GM12892 (cell line): ENCODE results near the gene RICTOR.

Experiments
- POLR2A ChIP-seq: IDR thresholded peaks from 2 replicates; pipeline ENCODE4 v1.6.1; 2011; ENCODE audit warnings: low read depth, low read length, control low read depth
- POLR2AphosphoS5 ChIP-seq: IDR thresholded peaks from 2 replicates; pipeline ENCODE4 v1.6.1; 2011; ENCODE audit warnings: low read depth, low read length, control low read depth

- TF ChIP-seq POLR2AphosphoS5 (no peak), POLR2A (no peak)
Measured at GRCh38 chr5:39021413-39021812, 52.8 kb downstream of the RICTOR start.
